ENCODE measurements around the gene LARGE1. TPM values are rescaled to one million over a fixed set of nuclear protein-coding genes. Genes with fewer than 3 reads are reported as not detected.

The LARGE1 gene
- total and polyA plus RNA-seq, 5 donors from 2014 or later = not detected

DNA sequence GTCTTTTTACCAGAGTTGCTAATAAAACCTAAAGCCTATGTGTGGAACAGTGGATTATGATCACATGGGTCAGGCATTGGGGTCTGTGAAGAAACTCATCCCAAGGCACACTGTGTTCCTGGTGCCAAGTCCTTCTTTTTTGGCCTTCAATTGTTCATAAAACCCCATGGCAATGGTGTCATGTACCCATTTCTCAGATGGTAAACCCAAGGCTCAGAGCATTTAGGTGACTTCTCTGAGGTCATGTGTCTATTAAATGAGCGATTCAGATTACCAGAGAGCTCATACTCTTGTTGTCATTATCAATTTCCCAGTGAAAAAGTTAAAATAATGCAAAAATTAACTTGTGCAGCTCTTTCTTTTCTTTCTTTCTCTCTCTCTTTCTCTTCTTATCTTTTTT, 589.3 kb downstream of the LARGE1 start:
- H3K4me3 Mint-ChIP-seq = no peak overlapping the region
- ATAC-seq (ENCODE audit: low read depth in 2 of 2) = no peak
- no peak for DNase-seq
- no peaks in the 10 kb centered on the region for H3K27me3 Mint-ChIP-seq
- H3K9me3 ChIP-seq (ENCODE audit: control insufficient read depth in 2 of 2, low read length in 2 of 2) = no peaks in the 10 kb centered on the region
- H3K36me3 ChIP-seq (ENCODE audit: control insufficient read depth, insufficient read depth, low read length) = no peaks in the 10 kb centered on the region
- no peaks in the 10 kb centered on the region for H3K36me3 Mint-ChIP-seq
- no peak overlapping the region for H3K27ac Mint-ChIP-seq
- H3K27me3 ChIP-seq (ENCODE audit: control insufficient read depth, insufficient read depth, low read length) = no peaks in the 10 kb centered on the region
- no peak overlapping the region for H3K27ac ChIP-seq (ENCODE audit: insufficient read depth, low read length, poor library complexity, severe bottlenecking)
- H3K4me1 Mint-ChIP-seq = peaks cover 0 to 3% (median 0%) of the 10 kb centered on the region in 4 donors
- peaks cover 0 to 4% (median 0%) of the 10 kb centered on the region in 7 donors for H3K9me3 Mint-ChIP-seq
- no peaks in the 10 kb centered on the region for H3K4me1 ChIP-seq (ENCODE audit: control insufficient read depth, insufficient read depth, low read length, poor library complexity, severe bottlenecking)
- no peak overlapping the region for H3K4me3 ChIP-seq (ENCODE audit: low read depth, low read length)

DNA sequence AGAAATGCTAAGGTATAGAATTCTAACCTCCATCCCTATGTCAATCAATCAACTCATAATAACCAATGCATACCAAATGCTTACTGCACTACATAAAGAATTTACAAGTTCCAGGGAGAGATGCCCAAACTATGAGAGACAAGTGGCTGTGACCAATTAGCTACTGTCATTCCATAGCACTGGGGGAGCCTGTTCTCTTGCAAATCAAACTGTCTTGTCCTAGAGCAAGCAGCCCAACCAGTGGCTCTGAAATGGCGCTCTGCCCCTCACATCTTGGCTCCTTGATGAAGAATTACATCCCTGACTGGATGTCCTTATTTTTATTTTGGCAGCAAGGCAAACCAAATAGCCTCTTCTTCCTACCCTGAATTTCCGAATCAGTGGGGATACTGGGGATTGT, 589.7 kb downstream of the LARGE1 start:
- no peaks in the 10 kb centered on the region for H3K27me3 Mint-ChIP-seq
- H3K9me3 Mint-ChIP-seq = peaks cover 0 to 4% (median 0%) of the 10 kb centered on the region in 7 donors
- no peak for ATAC-seq (ENCODE audit: low read depth in 2 of 2)
- Histone ChIP-seq H3K4me3 (ENCODE audit: low read depth, low read length) (no peak overlapping the region), H3K36me3 (ENCODE audit: control insufficient read depth, insufficient read depth, low read length) (no peaks in the 10 kb centered on the region), H3K27me3 (ENCODE audit: control insufficient read depth, insufficient read depth, low read length) (no peaks in the 10 kb centered on the region), H3K4me1 (ENCODE audit: control insufficient read depth, insufficient read depth, low read length, poor library complexity, severe bottlenecking) (no peaks in the 10 kb centered on the region), H3K27ac (ENCODE audit: insufficient read depth, low read length, poor library complexity, severe bottlenecking) (no peak overlapping the region), H3K9me3 (ENCODE audit: control insufficient read depth in 2 of 2, low read length in 2 of 2) (no peaks in the 10 kb centered on the region)
- DNase-seq = no peak
- H3K27ac Mint-ChIP-seq = no peak overlapping the region
- H3K4me1 Mint-ChIP-seq = peaks cover 0 to 3% (median 0%) of the 10 kb centered on the region in 4 donors
- no peak overlapping the region for H3K4me3 Mint-ChIP-seq
- no peaks in the 10 kb centered on the region for H3K36me3 Mint-ChIP-seq

DNA sequence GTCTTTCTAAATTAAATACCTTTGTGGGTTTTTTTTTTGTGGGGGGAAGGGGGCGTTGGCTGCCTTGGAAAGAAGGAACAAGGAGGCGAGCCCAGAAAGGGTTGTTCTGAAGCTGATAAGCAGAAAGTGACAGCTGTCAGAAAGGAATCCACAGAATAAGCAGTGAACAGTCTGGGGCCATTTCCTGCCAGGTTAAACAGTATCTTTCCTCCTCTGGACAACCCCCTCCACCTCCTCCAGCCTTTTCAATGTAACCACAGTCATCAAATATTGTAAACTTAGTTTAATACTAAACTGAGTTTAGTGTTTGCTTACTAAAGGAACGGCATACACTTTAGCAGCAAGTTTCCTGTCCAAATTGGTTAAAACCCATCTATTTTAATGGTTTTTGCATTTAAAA, 590.9 kb downstream of the LARGE1 start:
- Mint-ChIP-seq H3K36me3 (no peaks in the 10 kb centered on the region), H3K9me3 (peaks cover 0 to 4% (median 0%) of the 10 kb centered on the region in 7 donors), H3K4me3 (no peak overlapping the region), H3K27ac (no peak overlapping the region), H3K4me1 (peaks cover 0 to 3% (median 0%) of the 10 kb centered on the region in 4 donors), H3K27me3 (no peaks in the 10 kb centered on the region)
- Histone ChIP-seq H3K4me1 (ENCODE audit: control insufficient read depth, insufficient read depth, low read length, poor library complexity, severe bottlenecking) (no peaks in the 10 kb centered on the region), H3K9me3 (ENCODE audit: control insufficient read depth in 2 of 2, low read length in 2 of 2) (no peaks in the 10 kb centered on the region), H3K27ac (ENCODE audit: insufficient read depth, low read length, poor library complexity, severe bottlenecking) (no peak overlapping the region), H3K27me3 (ENCODE audit: control insufficient read depth, insufficient read depth, low read length) (no peaks in the 10 kb centered on the region), H3K36me3 (ENCODE audit: control insufficient read depth, insufficient read depth, low read length) (no peaks in the 10 kb centered on the region), H3K4me3 (ENCODE audit: low read depth, low read length) (no peak overlapping the region)
- no peak for ATAC-seq (ENCODE audit: low read depth in 2 of 2)
- DNase-seq = no peak

DNA sequence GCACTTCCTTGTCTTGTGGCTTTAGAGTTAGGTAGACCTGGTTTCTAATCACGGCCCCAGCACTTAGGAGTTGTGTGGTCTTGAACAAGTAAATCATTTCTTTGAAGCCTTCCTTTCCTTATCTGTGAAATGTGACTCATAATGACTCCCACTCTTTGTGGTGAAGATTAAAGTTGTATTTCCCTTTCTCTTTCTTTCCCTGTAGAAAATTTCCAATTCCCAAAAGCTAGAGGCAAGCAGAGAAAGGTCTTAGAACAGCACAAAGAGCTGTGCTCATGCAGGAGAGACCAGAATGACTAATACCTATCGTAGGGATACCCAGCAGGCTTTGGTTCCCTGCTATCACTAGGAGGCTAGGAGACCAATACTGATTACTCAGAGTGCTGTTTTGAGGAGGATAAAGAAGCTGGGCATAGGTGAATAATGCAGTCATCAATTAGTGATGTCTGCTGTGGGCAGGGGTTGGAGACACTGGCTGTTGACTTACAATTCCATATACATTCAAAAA, 591.4 kb downstream of the LARGE1 start:
- Histone ChIP-seq H3K36me3 (ENCODE audit: control insufficient read depth, insufficient read depth, low read length) (no peaks in the 10 kb centered on the region), H3K4me1 (ENCODE audit: control insufficient read depth, insufficient read depth, low read length, poor library complexity, severe bottlenecking) (no peaks in the 10 kb centered on the region), H3K27ac (ENCODE audit: insufficient read depth, low read length, poor library complexity, severe bottlenecking) (no peak overlapping the region), H3K4me3 (ENCODE audit: low read depth, low read length) (no peak overlapping the region), H3K9me3 (ENCODE audit: control insufficient read depth in 2 of 2, low read length in 2 of 2) (no peaks in the 10 kb centered on the region), H3K27me3 (ENCODE audit: control insufficient read depth, insufficient read depth, low read length) (no peaks in the 10 kb centered on the region)
- DNase-seq (no peak), ATAC-seq (ENCODE audit: low read depth in 2 of 2) (no peak)
- no peaks in the 10 kb centered on the region for H3K36me3 Mint-ChIP-seq
- H3K27ac Mint-ChIP-seq = no peak overlapping the region
- H3K9me3 Mint-ChIP-seq = peaks cover 0 to 3% (median 0%) of the 10 kb centered on the region in 7 donors
- H3K4me1 Mint-ChIP-seq = peaks cover 0 to 3% (median 0%) of the 10 kb centered on the region in 4 donors
- no peak overlapping the region for H3K4me3 Mint-ChIP-seq
- no peaks in the 10 kb centered on the region for H3K27me3 Mint-ChIP-seq

DNA sequence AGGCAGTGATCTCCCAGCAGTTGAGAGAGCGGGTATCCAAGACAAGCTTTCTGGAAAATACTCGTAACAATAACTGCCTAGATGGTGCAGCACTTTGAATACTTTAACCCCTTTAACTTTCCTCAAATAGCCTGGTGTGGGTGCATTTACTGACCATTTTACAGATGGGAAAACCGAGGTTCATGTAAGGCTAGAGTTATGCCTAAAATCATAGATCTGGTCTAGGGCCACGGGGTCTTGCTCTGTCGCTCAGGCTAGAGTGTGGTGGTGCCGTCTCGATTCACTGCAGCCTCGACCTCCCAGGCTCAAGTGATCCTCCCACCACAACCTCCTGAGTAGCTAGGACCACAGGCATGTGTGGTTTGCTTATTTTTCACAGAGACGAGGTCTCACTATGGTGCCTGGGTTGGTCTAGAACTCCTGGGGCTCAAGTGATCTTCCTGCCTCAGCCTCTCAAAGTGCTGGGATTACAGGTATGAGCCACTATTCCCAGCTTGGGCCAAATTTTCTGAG, 592.9 kb downstream of the LARGE1 start:
- Histone ChIP-seq H3K36me3 (ENCODE audit: control insufficient read depth, insufficient read depth, low read length) (no peaks in the 10 kb centered on the region), H3K4me3 (ENCODE audit: low read depth, low read length) (no peak overlapping the region), H3K4me1 (ENCODE audit: control insufficient read depth, insufficient read depth, low read length, poor library complexity, severe bottlenecking) (no peaks in the 10 kb centered on the region), H3K27me3 (ENCODE audit: control insufficient read depth, insufficient read depth, low read length) (no peaks in the 10 kb centered on the region), H3K9me3 (ENCODE audit: control insufficient read depth in 2 of 2, low read length in 2 of 2) (no peaks in the 10 kb centered on the region), H3K27ac (ENCODE audit: insufficient read depth, low read length, poor library complexity, severe bottlenecking) (no peak overlapping the region)
- H3K36me3 Mint-ChIP-seq = no peaks in the 10 kb centered on the region
- no peak overlapping the region for H3K4me3 Mint-ChIP-seq
- ATAC-seq (ENCODE audit: low read depth in 2 of 2) (no peak), DNase-seq (no peak)
- peaks cover 0 to 3% (median 0%) of the 10 kb centered on the region in 7 donors for H3K9me3 Mint-ChIP-seq
- no peaks in the 10 kb centered on the region for H3K27me3 Mint-ChIP-seq
- peaks cover 0 to 3% (median 0%) of the 10 kb centered on the region in 4 donors for H3K4me1 Mint-ChIP-seq
- H3K27ac Mint-ChIP-seq = no peak overlapping the region

DNA sequence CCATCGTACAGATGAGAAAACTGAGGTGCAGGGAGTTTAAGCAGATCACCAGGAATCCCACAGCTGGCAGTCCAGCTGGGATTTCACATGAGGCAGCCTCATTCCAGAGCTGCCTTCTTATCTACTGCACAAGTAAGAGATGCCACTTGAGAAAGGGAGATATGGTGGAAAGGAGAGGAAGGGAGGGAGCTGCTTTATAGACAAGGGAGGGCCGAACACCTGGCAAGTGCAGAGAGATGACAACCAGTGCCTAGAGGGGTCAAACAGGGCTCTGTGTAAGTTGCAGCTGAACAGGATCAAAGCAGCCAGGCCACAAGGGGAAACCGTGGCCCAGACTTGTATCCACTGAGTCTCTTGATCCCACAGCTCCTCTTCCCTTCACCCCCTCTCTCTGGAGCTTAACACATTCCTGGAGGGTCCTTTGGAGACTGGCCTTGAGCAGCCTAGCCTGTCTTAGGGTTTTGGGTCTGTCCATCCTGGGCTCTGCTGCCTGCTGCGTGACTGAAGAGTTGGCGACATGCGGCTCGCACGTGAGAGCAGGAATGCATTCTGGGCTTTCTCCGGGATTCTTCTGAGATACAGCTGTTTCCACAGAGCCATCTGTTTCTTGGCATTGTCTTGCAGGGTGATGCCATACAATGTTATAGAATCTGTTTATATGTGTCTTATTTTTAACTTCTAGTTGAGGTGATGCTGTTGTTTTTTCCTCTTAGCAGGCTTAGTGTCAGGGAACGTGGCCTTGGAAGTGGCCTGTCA, 593.6 kb downstream of the LARGE1 start:
- Histone ChIP-seq H3K27me3 (ENCODE audit: control insufficient read depth, insufficient read depth, low read length) (no peaks in the 10 kb centered on the region), H3K27ac (ENCODE audit: insufficient read depth, low read length, poor library complexity, severe bottlenecking) (no peak overlapping the region), H3K4me1 (ENCODE audit: control insufficient read depth, insufficient read depth, low read length, poor library complexity, severe bottlenecking) (no peaks in the 10 kb centered on the region), H3K9me3 (ENCODE audit: control insufficient read depth in 2 of 2, low read length in 2 of 2) (no peaks in the 10 kb centered on the region), H3K4me3 (ENCODE audit: low read depth, low read length) (no peak overlapping the region), H3K36me3 (ENCODE audit: control insufficient read depth, insufficient read depth, low read length) (no peaks in the 10 kb centered on the region)
- DNase-seq (no peak), ATAC-seq (ENCODE audit: low read depth in 2 of 2) (no peak)
- Mint-ChIP-seq H3K4me3 (no peak overlapping the region), H3K4me1 (peaks cover 0 to 3% (median 0%) of the 10 kb centered on the region in 4 donors), H3K36me3 (no peaks in the 10 kb centered on the region), H3K27ac (no peak overlapping the region), H3K9me3 (peaks cover 0 to 2% (median 0%) of the 10 kb centered on the region in 7 donors), H3K27me3 (no peaks in the 10 kb centered on the region)

DNA sequence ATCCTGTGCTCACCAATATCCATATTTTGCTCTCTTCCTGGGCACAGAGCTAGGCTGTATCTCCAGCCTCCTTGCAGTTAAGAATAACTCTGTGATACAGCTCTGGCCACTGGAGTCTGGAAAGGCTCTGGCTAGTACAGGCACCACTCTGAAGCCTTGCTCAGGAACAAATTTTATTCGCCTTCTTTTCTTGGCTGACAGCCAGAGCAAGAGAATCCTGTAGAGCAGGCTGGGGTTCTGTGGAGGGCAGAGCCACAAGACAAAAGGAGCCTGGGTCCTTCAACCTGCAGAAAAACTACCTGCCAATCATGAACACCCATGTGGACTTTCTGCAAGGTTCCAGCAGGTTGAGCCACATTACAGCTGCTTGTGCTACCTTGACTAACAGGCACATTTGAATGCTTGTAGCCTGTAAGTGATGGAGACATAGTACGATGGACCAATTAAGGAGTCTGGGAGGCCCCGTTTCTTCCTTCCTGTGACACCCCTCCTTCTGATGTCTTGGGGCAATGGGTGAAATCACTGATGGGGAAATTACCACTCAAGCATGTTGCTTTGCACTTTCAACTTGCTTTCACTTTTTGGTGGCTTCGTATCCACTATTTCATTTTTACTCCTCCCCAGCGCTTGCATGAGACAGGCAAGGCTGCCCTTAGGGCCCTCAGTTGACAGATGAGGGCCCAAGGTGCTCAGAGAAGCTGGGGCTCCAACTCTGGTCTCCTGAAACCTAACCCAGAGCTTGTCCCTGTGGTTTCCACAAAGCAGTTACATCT, 594.9 kb downstream of the LARGE1 start:
- H3K27me3 Mint-ChIP-seq = no peaks in the 10 kb centered on the region

More for the DNA sequence above, 594.9 kb downstream of the LARGE1 start:
- peak in 1 of 3 donors; percentile 17 for DNase-seq
- H3K9me3 ChIP-seq (ENCODE audit: control insufficient read depth in 2 of 2, low read length in 2 of 2) = no peaks in the 10 kb centered on the region
- no peaks in the 10 kb centered on the region for H3K27me3 ChIP-seq (ENCODE audit: control insufficient read depth, insufficient read depth, low read length)
- H3K4me3 Mint-ChIP-seq = no peak overlapping the region
- peaks cover 0 to 3% (median 0%) of the 10 kb centered on the region in 4 donors for H3K4me1 Mint-ChIP-seq
- ATAC-seq (ENCODE audit: low read depth in 2 of 2) = no peak
- no peak overlapping the region for H3K4me3 ChIP-seq (ENCODE audit: low read depth, low read length)
- peaks cover 0 to 2% (median 0%) of the 10 kb centered on the region in 7 donors for H3K9me3 Mint-ChIP-seq
- no peaks in the 10 kb centered on the region for H3K36me3 ChIP-seq (ENCODE audit: control insufficient read depth, insufficient read depth, low read length)
- no peaks in the 10 kb centered on the region for H3K4me1 ChIP-seq (ENCODE audit: control insufficient read depth, insufficient read depth, low read length, poor library complexity, severe bottlenecking)
- H3K27ac Mint-ChIP-seq = no peak overlapping the region
- H3K36me3 Mint-ChIP-seq = no peaks in the 10 kb centered on the region
- no peak overlapping the region for H3K27ac ChIP-seq (ENCODE audit: insufficient read depth, low read length, poor library complexity, severe bottlenecking)

Data from CD4-positive, CD25-positive, alpha-beta regulatory T cell (primary cell).